Measurements from ENCODE around the gene FAM120A. TPM values are rescaled to one million over a fixed set of nuclear protein-coding genes. Genes with fewer than 3 reads are reported as not detected.

Gene FAM120A
- total RNA-seq, 1 donor from 2014 or later = 59.3 TPM

DNA sequence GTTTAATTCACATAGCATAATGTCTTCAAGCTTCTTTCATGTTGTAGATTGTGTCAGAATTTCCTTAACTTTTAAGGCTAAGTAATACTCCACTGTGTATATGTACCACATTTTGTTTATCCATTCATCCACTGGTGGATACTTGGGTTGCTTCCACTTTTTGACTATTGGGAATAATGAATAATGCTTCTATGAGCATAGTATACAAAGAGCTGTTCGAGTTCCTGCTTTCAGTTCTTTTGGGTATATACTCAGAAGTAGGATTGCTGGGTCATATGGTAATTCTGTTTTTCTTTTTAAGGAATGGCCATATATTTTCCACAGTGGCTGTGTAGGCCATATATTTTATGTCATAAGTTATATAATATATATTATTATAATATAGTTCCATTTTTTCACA lies 5.5 kb downstream of the FAM120A start:
- Mint-ChIP-seq H3K4me3 (ENCODE audit: low read depth) (no peak overlapping the region), H3K36me3 (ENCODE audit: insufficient read depth) (no peaks in the 10 kb centered on the region), H3K27ac (no peak overlapping the region), H3K27me3 (no peaks in the 10 kb centered on the region), H3K9me3 (ENCODE audit: low read depth) (no peaks in the 10 kb centered on the region), H3K4me1 (ENCODE audit: low read depth) (peaks cover 25% of the 10 kb centered on the region)
- DNase-seq (ENCODE audit: low spot score, unreplicated experiment) = no peak
- TF ChIP-seq, protein P1, sequence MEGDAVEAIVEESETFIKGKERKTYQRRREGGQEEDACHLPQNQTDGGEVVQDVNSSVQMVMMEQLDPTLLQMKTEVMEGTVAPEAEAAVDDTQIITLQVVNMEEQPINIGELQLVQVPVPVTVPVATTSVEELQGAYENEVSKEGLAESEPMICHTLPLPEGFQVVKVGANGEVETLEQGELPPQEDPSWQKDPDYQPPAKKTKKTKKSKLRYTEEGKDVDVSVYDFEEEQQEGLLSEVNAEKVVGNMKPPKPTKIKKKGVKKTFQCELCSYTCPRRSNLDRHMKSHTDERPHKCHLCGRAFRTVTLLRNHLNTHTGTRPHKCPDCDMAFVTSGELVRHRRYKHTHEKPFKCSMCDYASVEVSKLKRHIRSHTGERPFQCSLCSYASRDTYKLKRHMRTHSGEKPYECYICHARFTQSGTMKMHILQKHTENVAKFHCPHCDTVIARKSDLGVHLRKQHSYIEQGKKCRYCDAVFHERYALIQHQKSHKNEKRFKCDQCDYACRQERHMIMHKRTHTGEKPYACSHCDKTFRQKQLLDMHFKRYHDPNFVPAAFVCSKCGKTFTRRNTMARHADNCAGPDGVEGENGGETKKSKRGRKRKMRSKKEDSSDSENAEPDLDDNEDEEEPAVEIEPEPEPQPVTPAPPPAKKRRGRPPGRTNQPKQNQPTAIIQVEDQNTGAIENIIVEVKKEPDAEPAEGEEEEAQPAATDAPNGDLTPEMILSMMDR (IDR thresholded peaks at IDR 0.05; ENCODE audit: unreplicated experiment) = no peak

DNA sequence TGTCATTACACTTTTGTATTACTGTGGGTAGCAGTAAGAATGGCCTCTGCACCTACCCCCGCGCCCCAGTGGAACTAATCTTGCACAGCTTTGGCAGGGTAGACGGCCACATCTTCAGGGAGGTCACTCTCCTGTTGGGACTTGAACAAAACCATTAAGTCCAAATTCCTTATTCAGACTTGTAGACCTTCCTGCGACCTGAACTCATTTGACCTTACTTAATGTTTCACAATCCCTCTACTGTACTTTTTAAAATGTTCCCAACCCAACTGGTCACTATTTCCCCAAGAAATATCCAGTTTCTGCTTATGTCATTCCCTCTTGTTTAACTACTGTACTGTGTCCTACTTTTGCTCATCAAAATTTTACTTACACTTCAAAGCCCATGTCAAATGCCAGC lies 7.2 kb downstream of the FAM120A start:
- TF ChIP-seq, protein P1 (IDR thresholded peaks at IDR 0.05; ENCODE audit: unreplicated experiment) = no peak
- H3K27me3 Mint-ChIP-seq = no peaks in the 10 kb centered on the region
- H3K27ac Mint-ChIP-seq = no peak overlapping the region
- H3K36me3 Mint-ChIP-seq (ENCODE audit: insufficient read depth) = no peaks in the 10 kb centered on the region
- H3K4me3 Mint-ChIP-seq (ENCODE audit: low read depth) = no peak overlapping the region
- no peaks in the 10 kb centered on the region for H3K9me3 Mint-ChIP-seq (ENCODE audit: low read depth)
- no peak for DNase-seq (ENCODE audit: low spot score, unreplicated experiment)
- peaks cover 23% of the 10 kb centered on the region for H3K4me1 Mint-ChIP-seq (ENCODE audit: low read depth)

DNA sequence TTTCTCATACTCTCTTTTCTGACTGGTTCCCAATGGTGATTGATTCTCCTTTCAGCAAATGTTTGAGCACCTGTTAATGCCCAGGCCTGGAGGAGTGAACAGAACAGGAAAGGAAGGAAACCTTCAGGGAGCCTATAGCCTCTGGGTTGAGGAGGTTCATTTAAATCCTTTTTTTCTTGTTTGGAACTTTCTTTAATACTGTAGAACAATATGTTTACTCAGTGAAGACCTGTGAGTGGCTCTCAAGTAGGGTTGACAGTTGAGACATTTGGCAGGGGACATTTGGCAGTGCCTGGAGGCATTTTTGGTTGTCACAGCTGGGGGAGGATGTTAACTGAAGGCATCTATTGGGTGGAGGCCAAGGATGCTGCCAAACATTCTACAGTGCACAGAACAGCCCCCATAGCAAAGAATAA lies 8.0 kb downstream of the FAM120A start:
- H3K36me3 Mint-ChIP-seq (ENCODE audit: insufficient read depth) = no peaks in the 10 kb centered on the region

DNA sequence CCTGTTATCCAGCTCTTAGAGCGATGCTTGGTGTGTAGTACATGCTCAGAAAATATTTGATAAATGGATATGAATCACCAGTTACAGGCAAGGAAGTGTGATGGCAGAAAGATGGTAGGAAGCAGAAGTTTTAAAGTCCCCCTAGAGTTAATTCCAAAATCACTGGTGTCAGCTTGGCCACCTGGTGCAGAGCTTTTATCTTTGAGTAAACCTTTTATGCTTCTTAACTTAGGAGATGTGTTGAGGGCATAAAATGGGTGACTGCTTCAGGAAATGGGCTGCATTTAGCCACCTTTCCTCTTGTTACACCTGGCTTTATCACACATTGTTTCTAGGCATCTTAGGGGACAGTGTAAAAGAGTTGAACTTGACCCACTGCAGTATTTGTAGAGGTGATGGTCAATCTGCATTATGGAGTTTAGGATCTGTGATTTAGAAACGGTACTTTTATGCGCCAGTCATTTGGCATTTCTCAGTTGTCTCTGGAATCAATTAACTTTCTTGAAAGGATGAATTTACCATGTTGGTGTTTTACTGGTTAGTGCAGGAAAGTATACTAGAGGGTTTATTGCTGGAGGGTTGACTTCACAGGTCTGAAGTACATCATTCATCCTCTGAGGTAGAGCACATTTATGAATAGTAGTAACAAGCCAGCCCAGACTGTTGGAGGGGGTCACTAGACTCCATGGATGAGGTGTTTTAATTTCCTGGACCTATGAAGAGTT lies 9.4 kb downstream of the FAM120A start:
- Mint-ChIP-seq H3K4me3 (ENCODE audit: low read depth) (no peak overlapping the region), H3K27ac (no peak overlapping the region), H3K9me3 (ENCODE audit: low read depth) (no peaks in the 10 kb centered on the region), H3K36me3 (ENCODE audit: insufficient read depth) (no peaks in the 10 kb centered on the region), H3K27me3 (no peaks in the 10 kb centered on the region), H3K4me1 (ENCODE audit: low read depth) (peaks cover 16% of the 10 kb centered on the region)
- DNase-seq (ENCODE audit: low spot score, unreplicated experiment) = no peak
- TF ChIP-seq, protein P1 (IDR thresholded peaks at IDR 0.05; ENCODE audit: unreplicated experiment) = no peak

More for the DNA sequence above, 8.0 kb downstream of the FAM120A start:
- DNase-seq (ENCODE audit: low spot score, unreplicated experiment) = no peak
- Mint-ChIP-seq H3K9me3 (ENCODE audit: low read depth) (no peaks in the 10 kb centered on the region), H3K4me3 (ENCODE audit: low read depth) (no peak overlapping the region), H3K27me3 (no peaks in the 10 kb centered on the region), H3K27ac (no peak overlapping the region), H3K4me1 (ENCODE audit: low read depth) (peaks cover 16% of the 10 kb centered on the region)
- TF ChIP-seq, protein P1 (IDR thresholded peaks at IDR 0.05; ENCODE audit: unreplicated experiment) = no peak

DNA sequence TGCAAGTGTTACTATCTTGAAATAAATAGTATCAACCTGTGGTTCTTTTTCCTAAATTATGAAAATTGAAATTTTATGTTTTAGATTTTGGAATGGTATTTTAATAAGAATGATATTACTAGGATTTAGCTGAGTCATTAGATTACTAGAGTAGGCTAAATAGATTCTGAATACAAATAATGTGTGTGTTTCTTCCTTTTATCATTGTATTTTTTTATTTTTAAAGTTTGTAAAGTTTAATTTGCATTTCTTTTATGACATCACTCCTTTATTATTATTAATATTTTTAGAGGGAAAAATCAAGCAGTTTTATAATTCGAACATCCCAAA lies 9.9 kb downstream of the FAM120A start:
- no peaks in the 10 kb centered on the region for H3K36me3 Mint-ChIP-seq (ENCODE audit: insufficient read depth)
- H3K4me3 Mint-ChIP-seq (ENCODE audit: low read depth) = no peak overlapping the region
- no peak overlapping the region for H3K27ac Mint-ChIP-seq
- H3K9me3 Mint-ChIP-seq (ENCODE audit: low read depth) = no peaks in the 10 kb centered on the region
- peaks cover 12% of the 10 kb centered on the region for H3K4me1 Mint-ChIP-seq (ENCODE audit: low read depth)
- TF ChIP-seq, protein P1 (IDR thresholded peaks at IDR 0.05; ENCODE audit: unreplicated experiment) = no peak
- H3K27me3 Mint-ChIP-seq = no peaks in the 10 kb centered on the region
- no peak for DNase-seq (ENCODE audit: low spot score, unreplicated experiment)

All from progenitor cell of endocrine pancreas (in vitro differentiated cells).